ENCODE measurements around the gene ZNF566. TPM values are rescaled to one million over a fixed set of nuclear protein-coding genes. Genes with fewer than 3 reads are reported as not detected.

The ZNF566 gene
- total and polyA plus RNA-seq, 2 experiments from 2014 or later = 6.6 to 9.3 TPM

- H3K9me2 ChIP-seq (ENCODE audit: insufficient read depth) = no peaks in the 10 kb centered on the region
- H3K27me3 ChIP-seq (replicated peaks; ENCODE audit: insufficient read depth) = no peaks in the 10 kb centered on the region
- no peaks in the 10 kb centered on the region for H3F3A ChIP-seq (ENCODE audit: insufficient read depth)
- H3K9ac ChIP-seq = peak overlapping the region; percentile 82
- peaks cover 80% of the 10 kb centered on the region for H3K79me2 ChIP-seq (ENCODE audit: insufficient read depth)
- H3K9me3 ChIP-seq (ENCODE audit: low read depth) = no peaks in the 10 kb centered on the region
- peaks cover 9% of the 10 kb centered on the region; the same call in 1 of the 2 replicates for H3K4me1 ChIP-seq (ENCODE audit: insufficient read depth)
- in situ Hi-C loops (cut with MboI) = no loop called here
- peaks cover 16% of the 10 kb centered on the region for H3K36me3 ChIP-seq (ENCODE audit: low read depth)
- no peaks in the 10 kb centered on the region for H4K20me1 ChIP-seq (ENCODE audit: insufficient read depth)
- peak overlapping the region; percentile 79 for H3K27ac ChIP-seq
- TF ChIP-seq EZH2 (IDR thresholded peaks at IDR 0.05; ENCODE audit: insufficient read depth, poor library complexity, severe bottlenecking) (no peak), EZH2phosphoT487 (IDR thresholded peaks at IDR 0.05; ENCODE audit: insufficient read depth, low read depth) (no peak)
- peak overlapping the region; percentile 97 for H3K4me2 ChIP-seq (ENCODE audit: unreplicated experiment)
- H3K4me3 ChIP-seq = peak overlapping the region; percentile 81
- WGBS, 2 experiments (ENCODE audit: low coverage in 1 of 2, low lambda C conversion rate in 2 of 2, missing lambda C conversion rate in 2 of 2) = 2 to 4% methylated on average over 5 of the region's 5 CpGs
- DNase-seq = peak; percentile 35
- peak overlapping the region; percentile 98 for H2AFZ ChIP-seq
Measured at GRCh38 chr19:36527341-36527740, 38.0 kb upstream of the ZNF566 start.

DNA sequence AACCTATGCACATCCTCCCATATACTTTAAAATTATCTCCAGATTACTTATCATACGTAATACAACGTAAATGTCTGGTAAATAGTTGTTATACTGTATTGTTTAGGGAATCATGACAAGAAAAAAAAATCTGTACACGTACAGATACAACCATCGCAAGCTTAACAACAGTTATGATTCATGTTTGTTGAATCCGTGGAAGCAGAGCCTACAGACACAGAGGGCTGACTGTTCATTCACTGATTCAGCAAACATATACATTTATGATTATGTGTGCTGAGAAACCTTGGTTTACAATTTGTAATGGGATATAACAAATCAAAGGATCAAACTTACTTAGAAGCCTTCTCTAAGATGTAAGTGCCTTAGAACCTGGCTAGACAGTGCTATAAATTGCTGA, 37.2 kb upstream of the ZNF566 start:
- Histone ChIP-seq H3K4me1 (ENCODE audit: insufficient read depth) (peaks cover 9% of the 10 kb centered on the region; the same call in 1 of the 2 replicates), H3K36me3 (ENCODE audit: low read depth) (peaks cover 21% of the 10 kb centered on the region), H3F3A (ENCODE audit: insufficient read depth) (no peaks in the 10 kb centered on the region), H3K9ac (peak overlapping the region; percentile 82), H3K4me3 (peak overlapping the region; percentile 81), H3K9me2 (ENCODE audit: insufficient read depth) (no peaks in the 10 kb centered on the region), H3K4me2 (ENCODE audit: unreplicated experiment) (peak overlapping the region; percentile 97), H3K27ac (no peak overlapping the region; the same call in 1 of the 2 replicates), H3K9me3 (ENCODE audit: low read depth) (no peaks in the 10 kb centered on the region), H2AFZ (no peak overlapping the region), H4K20me1 (ENCODE audit: insufficient read depth) (no peaks in the 10 kb centered on the region), H3K27me3 (replicated peaks; ENCODE audit: insufficient read depth) (no peaks in the 10 kb centered on the region), H3K79me2 (ENCODE audit: insufficient read depth) (peaks cover 87% of the 10 kb centered on the region)
- TF ChIP-seq EZH2phosphoT487 (IDR thresholded peaks at IDR 0.05; ENCODE audit: insufficient read depth, low read depth) (no peak), EZH2 (IDR thresholded peaks at IDR 0.05; ENCODE audit: insufficient read depth, poor library complexity, severe bottlenecking) (no peak)
- in situ Hi-C loops (cut with MboI) = no loop called here
- peak; percentile 48 for DNase-seq
- 64 to 65% methylated on average over 5 of the region's 5 CpGs for WGBS, 2 experiments (ENCODE audit: low coverage in 1 of 2, low lambda C conversion rate in 2 of 2, missing lambda C conversion rate in 2 of 2)

DNA sequence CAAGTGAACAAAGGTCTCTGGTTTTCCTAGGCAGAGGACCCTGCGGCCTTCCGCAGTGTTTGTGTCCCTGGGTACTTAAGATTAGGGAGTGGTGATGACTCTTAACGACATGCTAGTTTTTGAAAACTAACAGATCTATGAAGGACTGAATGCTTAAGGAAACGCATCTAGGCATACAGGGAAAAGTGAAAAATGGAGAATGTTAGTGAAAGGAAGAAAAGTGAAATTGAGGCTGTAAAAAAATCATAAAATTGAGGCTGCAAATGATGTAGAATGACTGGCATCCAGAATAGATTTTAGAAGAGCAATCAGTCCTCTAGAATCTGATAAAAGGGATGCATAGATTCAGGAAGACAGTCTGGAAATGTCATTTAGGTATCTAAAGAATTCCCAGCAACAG, 35.3 kb upstream of the ZNF566 start:
- Histone ChIP-seq H3K4me3 (no peak overlapping the region), H3F3A (ENCODE audit: insufficient read depth) (no peaks in the 10 kb centered on the region), H4K20me1 (ENCODE audit: insufficient read depth) (no peaks in the 10 kb centered on the region), H3K9me2 (ENCODE audit: insufficient read depth) (no peaks in the 10 kb centered on the region), H3K79me2 (ENCODE audit: insufficient read depth) (peaks cover 91% of the 10 kb centered on the region), H3K27ac (no peak overlapping the region), H3K9me3 (ENCODE audit: low read depth) (no peaks in the 10 kb centered on the region), H3K36me3 (ENCODE audit: low read depth) (peaks cover 31% of the 10 kb centered on the region), H3K4me2 (ENCODE audit: unreplicated experiment) (no peak overlapping the region), H3K4me1 (ENCODE audit: insufficient read depth) (peaks cover 9% of the 10 kb centered on the region; the same call in 1 of the 2 replicates), H3K27me3 (replicated peaks; ENCODE audit: insufficient read depth) (no peaks in the 10 kb centered on the region), H2AFZ (no peak overlapping the region), H3K9ac (no peak overlapping the region)
- in situ Hi-C loops (cut with MboI) = no loop called here
- TF ChIP-seq EZH2 (IDR thresholded peaks at IDR 0.05; ENCODE audit: insufficient read depth, poor library complexity, severe bottlenecking) (no peak), EZH2phosphoT487 (IDR thresholded peaks at IDR 0.05; ENCODE audit: insufficient read depth, low read depth) (no peak)
- 99 to 100% methylated on average over 2 to 4 of the region's 4 CpGs for WGBS, 2 experiments (ENCODE audit: low coverage in 1 of 2, low lambda C conversion rate in 2 of 2, missing lambda C conversion rate in 2 of 2)
- DNase-seq = no peak

DNA sequence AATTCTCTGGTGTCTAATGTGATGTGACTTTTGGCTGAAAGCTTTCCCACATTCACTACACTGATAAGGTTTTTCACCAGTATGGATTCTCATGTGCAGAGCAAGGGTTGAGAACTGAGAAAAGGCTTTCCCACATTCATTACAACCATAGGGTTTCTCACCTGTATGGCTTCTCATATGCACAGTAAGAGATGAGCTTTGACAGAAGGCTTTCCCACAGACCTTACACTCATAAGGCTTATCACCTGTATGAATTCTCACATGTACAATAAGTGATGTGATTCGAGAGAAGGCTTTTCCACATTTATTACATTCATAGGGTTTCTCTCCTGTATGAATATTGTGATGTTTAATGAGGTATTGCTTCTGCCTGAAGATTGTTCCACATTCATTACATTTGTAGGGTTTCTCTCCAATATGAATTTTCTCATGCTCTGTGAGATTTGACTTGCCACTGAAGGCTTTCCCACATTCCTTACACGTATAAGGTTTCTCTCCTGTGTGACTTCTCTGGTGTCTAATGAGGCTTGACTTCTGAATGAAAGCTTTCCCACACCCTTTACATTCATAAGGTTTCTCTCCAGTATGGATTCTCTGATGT, 24.8 kb upstream of the ZNF566 start:
- Histone ChIP-seq H3K27ac (no peak overlapping the region), H3K9me3 (ENCODE audit: low read depth) (peaks cover 21% of the 10 kb centered on the region), H3F3A (ENCODE audit: insufficient read depth) (no peaks in the 10 kb centered on the region), H4K20me1 (ENCODE audit: insufficient read depth) (no peaks in the 10 kb centered on the region), H3K9me2 (ENCODE audit: insufficient read depth) (no peaks in the 10 kb centered on the region), H3K79me2 (ENCODE audit: insufficient read depth) (peaks cover 38% of the 10 kb centered on the region), H3K36me3 (ENCODE audit: low read depth) (peaks cover 80% of the 10 kb centered on the region), H3K4me2 (ENCODE audit: unreplicated experiment) (no peak overlapping the region), H3K27me3 (replicated peaks; ENCODE audit: insufficient read depth) (no peaks in the 10 kb centered on the region), H3K9ac (no peak overlapping the region), H3K4me1 (ENCODE audit: insufficient read depth) (no peaks in the 10 kb centered on the region), H2AFZ (no peak overlapping the region), H3K4me3 (no peak overlapping the region)
- DNase-seq = no peak
- TF ChIP-seq EZH2 (IDR thresholded peaks at IDR 0.05; ENCODE audit: insufficient read depth, poor library complexity, severe bottlenecking) = no peak
- no peak for TF ChIP-seq EZH2phosphoT487 (IDR thresholded peaks at IDR 0.05; ENCODE audit: insufficient read depth, low read depth)
- 89 to 95% methylated on average over 2 of the region's 2 CpGs for WGBS, 2 experiments (ENCODE audit: low coverage in 1 of 2, low lambda C conversion rate in 2 of 2, missing lambda C conversion rate in 2 of 2)
- in situ Hi-C loops (cut with MboI) = no loop called here

Data from GM23248 (cell line).